Thyroid gland (tissue), 4 donors: ENCODE measurements around the gene GUCY1A1. TPM values are rescaled to one million over a fixed set of nuclear protein-coding genes. Genes with fewer than 3 reads are reported as not detected.

ENCODE experiments used
- DNase-seq, 2 donors: peaks; one replicate each; pipeline ENCODE4 v3.0.0-alpha.2; 2019
- H3K27ac ChIP-seq, 3 donors: fragments of 200-600 bp; sonication (generic); 1 replicate in 2 of 3; 2 replicates in 1 of 3; pipeline ENCODE4 v1.5.1; 2016 to 2019; ENCODE audit warnings: mild to moderate bottlenecking in 1 of 3, moderate library complexity in 1 of 3
- H3K27me3 ChIP-seq: fragments of 200-600 bp; sonication (generic); one replicate; pipeline ENCODE4 v1.5.1; 2019
- H3K36me3 ChIP-seq, 2 donors: fragments of 200-600 bp; sonication (generic); one replicate each; pipeline ENCODE4 v1.5.1; 2016 to 2019
- H3K4me1 ChIP-seq, 2 donors: fragments of 200-600 bp; sonication (generic); one replicate each; pipeline ENCODE4 v1.5.1; 2017 to 2019
- H3K4me3 ChIP-seq, 3 donors: fragments of 200-600 bp; sonication (generic); replicated peaks in 1 of 3; 1 replicate in 2 of 3; 2 replicates in 1 of 3; pipeline ENCODE4 v1.5.1; 2016; ENCODE audit warnings: mild to moderate bottlenecking in 1 of 3
- H3K9me3 ChIP-seq: fragments of 200-600 bp; sonication (generic); one replicate; pipeline ENCODE4 v1.5.1; 2017
- POLR2A ChIP-seq, 2 donors: fragments of 450-650 bp; IDR thresholded peaks; one replicate each; pipeline ENCODE4 v1.6.1; 2017; ENCODE audit warnings: antibody characterized with exemption in 2 of 2, mild to moderate bottlenecking in 2 of 2, moderate library complexity in 1 of 2
- WGBS, 2 donors: methylation state at CpG; one replicate each; pipeline ENCODE4 v1.1.5; 2017; 5-methylcytosine and 5-hydroxymethylcytosine counted together
- intact Hi-C: fragments of 100-400 bp; cut with DNase I; formaldehyde crosslinking; loops from one replicate; pipeline ENCODE4 v1.15.1; 2023
- total RNA-seq, 4 donors: library from RNA; depleted of rRNA; stranded (reverse); fragments of >200 nt; gene quantifications; one replicate each; pipeline ENCODE4 v1.2.3, GENCODE V29; 2016
- TF ChIP-seq, protein P1 (sequence below), 6 experiments: fragments of 200-600 bp in 3 of 6; fragments of 450-650 bp in 3 of 6; sonication (generic) in 3 of 6; IDR thresholded peaks; one replicate each; pipeline ENCODE4 v1.5.1; 2016 to 2019; ENCODE audit warnings: antibody characterized with exemption in 6 of 6, mild to moderate bottlenecking in 2 of 6, inconsistent platforms in 1 of 6, moderate library complexity in 1 of 6

The GUCY1A1 gene
- total RNA-seq, 4 donors from 2014 or later: 11.4 to 25.8 (median 17.5) TPM

DNA sequence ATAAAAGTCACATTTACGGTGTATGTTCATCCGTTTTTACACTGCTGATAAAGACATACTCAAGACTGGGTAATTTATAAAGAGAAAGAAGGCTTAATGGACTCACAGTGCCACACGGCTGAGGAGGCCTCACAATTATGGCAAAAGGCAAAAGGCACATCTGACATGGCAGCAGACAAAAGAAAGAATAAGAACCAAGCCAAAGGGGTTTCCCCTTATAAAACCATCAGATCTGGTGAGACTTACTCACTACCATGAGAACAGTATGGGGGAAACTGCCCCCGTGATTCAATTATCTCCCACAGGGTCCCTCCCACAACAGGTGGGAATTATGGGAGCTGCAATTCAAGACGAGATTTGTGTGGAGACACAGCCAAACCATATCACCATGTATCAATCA, 84.9 kb downstream of the GUCY1A1 start:
- Histone ChIP-seq H3K27ac (no peak overlapping the region), H3K4me3 (no peak overlapping the region), H3K9me3 (no peaks in the 10 kb centered on the region), H3K4me1 (no peaks in the 10 kb centered on the region), H3K36me3 (no peaks in the 10 kb centered on the region), H3K27me3 (no peaks in the 10 kb centered on the region)
- DNase-seq: no peak
- intact Hi-C loops: no loop called here
- 78 to 93% methylated on average over 5 of the region's 5 CpGs for WGBS, 2 donors
- TF ChIP-seq, protein P1, sequence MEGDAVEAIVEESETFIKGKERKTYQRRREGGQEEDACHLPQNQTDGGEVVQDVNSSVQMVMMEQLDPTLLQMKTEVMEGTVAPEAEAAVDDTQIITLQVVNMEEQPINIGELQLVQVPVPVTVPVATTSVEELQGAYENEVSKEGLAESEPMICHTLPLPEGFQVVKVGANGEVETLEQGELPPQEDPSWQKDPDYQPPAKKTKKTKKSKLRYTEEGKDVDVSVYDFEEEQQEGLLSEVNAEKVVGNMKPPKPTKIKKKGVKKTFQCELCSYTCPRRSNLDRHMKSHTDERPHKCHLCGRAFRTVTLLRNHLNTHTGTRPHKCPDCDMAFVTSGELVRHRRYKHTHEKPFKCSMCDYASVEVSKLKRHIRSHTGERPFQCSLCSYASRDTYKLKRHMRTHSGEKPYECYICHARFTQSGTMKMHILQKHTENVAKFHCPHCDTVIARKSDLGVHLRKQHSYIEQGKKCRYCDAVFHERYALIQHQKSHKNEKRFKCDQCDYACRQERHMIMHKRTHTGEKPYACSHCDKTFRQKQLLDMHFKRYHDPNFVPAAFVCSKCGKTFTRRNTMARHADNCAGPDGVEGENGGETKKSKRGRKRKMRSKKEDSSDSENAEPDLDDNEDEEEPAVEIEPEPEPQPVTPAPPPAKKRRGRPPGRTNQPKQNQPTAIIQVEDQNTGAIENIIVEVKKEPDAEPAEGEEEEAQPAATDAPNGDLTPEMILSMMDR (IDR thresholded peaks at IDR 0.05): no peak
- TF ChIP-seq POLR2A (IDR thresholded peaks at IDR 0.05): no peak

- Histone ChIP-seq H3K4me3 (no peak overlapping the region), H3K9me3 (no peaks in the 10 kb centered on the region), H3K27ac (no peak overlapping the region), H3K27me3 (no peaks in the 10 kb centered on the region), H3K36me3 (no peaks in the 10 kb centered on the region), H3K4me1 (peaks cover 0 to 16% of the 10 kb centered on the region in 2 donors)
- no peak for DNase-seq
- no peak for TF ChIP-seq POLR2A (IDR thresholded peaks at IDR 0.05)
- TF ChIP-seq, protein P1 (IDR thresholded peaks at IDR 0.05): no peak
- WGBS, 2 donors: 94 to 97% methylated on average over 1 of the region's 1 CpG
- intact Hi-C loops: no loop called here
These were observed 91.2 kb downstream of the GUCY1A1 start for GRCh38 chr4:155757745-155758265.

- Histone ChIP-seq H3K27me3 (no peaks in the 10 kb centered on the region), H3K27ac (peak within 1 kb of the TSS; percentile 27 to 88 (median 80)), H3K4me3 (peak within 1 kb of the TSS; percentile 49 to 65 (median 54)), H3K4me1 (peaks cover 0 to 16% of the 10 kb centered on the region in 2 donors), H3K36me3 (no peaks in the 10 kb centered on the region), H3K9me3 (no peaks in the 10 kb centered on the region)
- WGBS, 2 donors: 24 to 30% methylated on average over 17 to 18 of the region's 51 CpGs
- peak in 1 of 2 donors; percentile 46 for TF ChIP-seq POLR2A (IDR thresholded peaks at IDR 0.05)
- TF ChIP-seq, protein P1 (IDR thresholded peaks at IDR 0.05): peak in 5 of 6 experiments; percentile 17 to 54 (median 32)
- peak; percentile 87 to 90 for DNase-seq
- intact Hi-C loops: no loop called here
These were observed 92.1 kb downstream of the GUCY1A1 start, which contains the start of gene GUCY1B1 for GRCh38 chr4:155758481-155759371. GUCY1B1 (plus strand) TSS chr4:155759021; CDS start chr4:155759141, 120 bp downstream.

- Histone ChIP-seq H3K9me3 (no peaks in the 10 kb centered on the region), H3K36me3 (no peaks in the 10 kb centered on the region), H3K27me3 (no peaks in the 10 kb centered on the region), H3K27ac (peak overlapping the region; percentile 27 to 88 (median 80)), H3K4me1 (peaks cover 0 to 16% of the 10 kb centered on the region in 2 donors), H3K4me3 (peak overlapping the region; percentile 49 to 65 (median 54))
- peak; percentile 29 to 33 for DNase-seq
- WGBS, 2 donors: 5 to 6% methylated on average over 32 to 44 of the region's 77 CpGs
- TF ChIP-seq POLR2A (IDR thresholded peaks at IDR 0.05): no peak
- TF ChIP-seq, protein P1 (IDR thresholded peaks at IDR 0.05): no peak
- intact Hi-C loops: loop anchor here (5.0 kb wide), 1 partner anchor 92 kb away; the partner anchor contains the start of gene GUCY1A1
These were observed 93.0 kb downstream of the GUCY1A1 start for GRCh38 chr4:155759372-155760252.
